Esophagus squamous epithelium (tissue), 4 donors: ENCODE results near the gene ADORA2A.

ENCODE experiments used
- CTCF ChIP-seq, 6 experiments: fragments of 450-650 bp in 4 of 6; fragments of 200-600 bp in 2 of 6; sonication (generic) in 2 of 6; IDR thresholded peaks; one replicate each; pipeline ENCODE4 v1.5.1; 2016 to 2019; ENCODE audit warnings: antibody characterized with exemption in 6 of 6, mild to moderate bottlenecking in 4 of 6, moderate library complexity in 4 of 6
- POLR2A ChIP-seq, 4 donors: fragments of 450-650 bp; IDR thresholded peaks; one replicate each; pipeline ENCODE4 v1.6.1; 2017; ENCODE audit warnings: antibody characterized with exemption in 4 of 4, mild to moderate bottlenecking in 4 of 4, moderate library complexity in 3 of 4

GRCh38 chr22:24455039-24455438 is 27.6 kb downstream of the ADORA2A start:
- TF ChIP-seq CTCF (IDR thresholded peaks at IDR 0.05) (no peak), POLR2A (IDR thresholded peaks at IDR 0.05) (no peak)
